ENCODE results near the gene TBCK. TPM values are rescaled to one million over a fixed set of nuclear protein-coding genes. Genes with fewer than 3 reads are reported as not detected.

Gene TBCK
- total and polyA plus RNA-seq, 2 of the 13 experiments (the other 11 are each of a cell fraction or from before 2014, with no cell fraction given), result 51.0 to 62.4 TPM

DNA sequence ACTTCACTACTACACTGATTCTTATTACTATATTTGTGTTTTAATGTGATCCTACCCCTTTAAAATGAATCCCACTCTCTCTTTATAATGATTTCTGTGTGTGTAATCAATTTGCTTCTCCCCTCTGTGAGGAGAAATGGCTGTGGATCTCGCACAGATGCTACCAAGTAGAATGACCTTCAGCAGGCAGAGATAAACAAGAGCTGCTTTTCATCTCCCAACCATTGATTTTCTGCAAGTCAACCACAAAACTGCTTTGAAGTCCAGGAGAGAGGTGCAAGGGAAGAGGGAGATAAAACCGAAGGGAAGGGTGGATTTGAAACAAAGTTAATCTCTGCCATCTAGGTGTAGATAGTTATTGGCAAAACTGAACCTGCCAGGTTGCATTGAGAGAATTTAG, 279.2 kb downstream of the TBCK start (continued):
- TF ChIP-seq AHR (CRISPR knock-in tag; IDR thresholded peaks at IDR 0.05) (no peak), EP300 (IDR thresholded peaks at IDR 0.05; ENCODE audit: low read depth in 2 of 2, low read length in 2 of 2) (peak; percentile 36 to 97; a peak in 3 of 4 replicates), EP300 (CRISPR knock-in tag; IDR thresholded peaks at IDR 0.05; ENCODE audit: borderline replicate concordance) (peak; percentile 86), RXRB (CRISPR knock-in tag; IDR thresholded peaks at IDR 0.05; ENCODE audit: borderline replicate concordance) (peak; percentile 88), HDAC2 (CRISPR knock-in tag; IDR thresholded peaks at IDR 0.05) (peak; percentile 94), POGZ (CRISPR knock-in tag; IDR thresholded peaks at IDR 0.05) (peak; percentile 95), MEIS1 (CRISPR knock-in tag; IDR thresholded peaks at IDR 0.05; ENCODE audit: borderline replicate concordance) (0 out of 2 replicates have a peak, but pooled peaks have one; percentile 30), ZNF124 (CRISPR knock-in tag; IDR thresholded peaks at IDR 0.05) (peak; percentile 73; the same call in 1 of the 2 replicates), CREM (IDR thresholded peaks at IDR 0.05) (peak; percentile 85), CREM (CRISPR knock-in tag; IDR thresholded peaks at IDR 0.05) (no peak), ISL2 (CRISPR knock-in tag; IDR thresholded peaks at IDR 0.05) (peak; percentile 98), ZNF672 (CRISPR knock-in tag; IDR thresholded peaks at IDR 0.05) (no peak), SIN3A (IDR thresholded peaks at IDR 0.05; ENCODE audit: borderline replicate concordance, low read depth, low read length) (no peak), SIX1 (CRISPR knock-in tag; IDR thresholded peaks at IDR 0.05; ENCODE audit: borderline replicate concordance) (peak; percentile 52; the same call in 1 of the 2 replicates), MAFF (IDR thresholded peaks at IDR 0.05; ENCODE audit: low read depth, low read length) (0 out of 2 replicates have a peak, but pooled peaks have one; percentile 8), BRCA1 (CRISPR knock-in tag; IDR thresholded peaks at IDR 0.05) (0 out of 2 replicates have a peak, but pooled peaks have one; percentile 53), NCOR1 (IDR thresholded peaks at IDR 0.05; ENCODE audit: borderline replicate concordance, low read length) (peak; percentile 74; the same call in 1 of the 2 replicates), REXO4 (CRISPR knock-in tag; IDR thresholded peaks at IDR 0.05; ENCODE audit: borderline replicate concordance) (no peak), KAT8 (CRISPR knock-in tag; IDR thresholded peaks at IDR 0.05) (peak; percentile 79), AGO2 (optimal IDR thresholded peaks at IDR 0.05; ENCODE audit: low read depth, low read length) (no peak), FOXO1 (CRISPR knock-in tag; IDR thresholded peaks at IDR 0.05) (peak; percentile 99), MIXL1 (CRISPR knock-in tag; IDR thresholded peaks at IDR 0.05) (peak; percentile 94), ZBTB21 (CRISPR knock-in tag; IDR thresholded peaks at IDR 0.05) (0 out of 2 replicates have a peak, but pooled peaks have one; percentile 22)
- TF ChIP-seq, protein P1, sequence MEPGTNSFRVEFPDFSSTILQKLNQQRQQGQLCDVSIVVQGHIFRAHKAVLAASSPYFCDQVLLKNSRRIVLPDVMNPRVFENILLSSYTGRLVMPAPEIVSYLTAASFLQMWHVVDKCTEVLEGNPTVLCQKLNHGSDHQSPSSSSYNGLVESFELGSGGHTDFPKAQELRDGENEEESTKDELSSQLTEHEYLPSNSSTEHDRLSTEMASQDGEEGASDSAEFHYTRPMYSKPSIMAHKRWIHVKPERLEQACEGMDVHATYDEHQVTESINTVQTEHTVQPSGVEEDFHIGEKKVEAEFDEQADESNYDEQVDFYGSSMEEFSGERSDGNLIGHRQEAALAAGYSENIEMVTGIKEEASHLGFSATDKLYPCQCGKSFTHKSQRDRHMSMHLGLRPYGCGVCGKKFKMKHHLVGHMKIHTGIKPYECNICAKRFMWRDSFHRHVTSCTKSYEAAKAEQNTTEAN (CRISPR knock-in tag; conservative IDR thresholded peaks at IDR 0.05), result peak; percentile 81; the same call in 1 of the 2 replicates
- TF ChIP-seq, protein P2, sequence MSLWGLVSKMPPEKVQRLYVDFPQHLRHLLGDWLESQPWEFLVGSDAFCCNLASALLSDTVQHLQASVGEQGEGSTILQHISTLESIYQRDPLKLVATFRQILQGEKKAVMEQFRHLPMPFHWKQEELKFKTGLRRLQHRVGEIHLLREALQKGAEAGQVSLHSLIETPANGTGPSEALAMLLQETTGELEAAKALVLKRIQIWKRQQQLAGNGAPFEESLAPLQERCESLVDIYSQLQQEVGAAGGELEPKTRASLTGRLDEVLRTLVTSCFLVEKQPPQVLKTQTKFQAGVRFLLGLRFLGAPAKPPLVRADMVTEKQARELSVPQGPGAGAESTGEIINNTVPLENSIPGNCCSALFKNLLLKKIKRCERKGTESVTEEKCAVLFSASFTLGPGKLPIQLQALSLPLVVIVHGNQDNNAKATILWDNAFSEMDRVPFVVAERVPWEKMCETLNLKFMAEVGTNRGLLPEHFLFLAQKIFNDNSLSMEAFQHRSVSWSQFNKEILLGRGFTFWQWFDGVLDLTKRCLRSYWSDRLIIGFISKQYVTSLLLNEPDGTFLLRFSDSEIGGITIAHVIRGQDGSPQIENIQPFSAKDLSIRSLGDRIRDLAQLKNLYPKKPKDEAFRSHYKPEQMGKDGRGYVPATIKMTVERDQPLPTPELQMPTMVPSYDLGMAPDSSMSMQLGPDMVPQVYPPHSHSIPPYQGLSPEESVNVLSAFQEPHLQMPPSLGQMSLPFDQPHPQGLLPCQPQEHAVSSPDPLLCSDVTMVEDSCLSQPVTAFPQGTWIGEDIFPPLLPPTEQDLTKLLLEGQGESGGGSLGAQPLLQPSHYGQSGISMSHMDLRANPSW (CRISPR knock-in tag; IDR thresholded peaks at IDR 0.05; ENCODE audit: borderline replicate concordance), result peak; percentile 70; the same call in 1 of the 2 replicates
- TF ChIP-seq, protein P3, sequence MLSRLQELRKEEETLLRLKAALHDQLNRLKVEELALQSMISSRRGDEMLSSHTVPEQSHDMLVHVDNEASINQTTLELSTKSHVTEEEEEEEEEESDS (CRISPR knock-in tag; IDR thresholded peaks at IDR 0.05; ENCODE audit: borderline replicate concordance), result 0 out of 2 replicates have a peak, but pooled peaks have one; percentile 55
- TF ChIP-seq, protein P4, sequence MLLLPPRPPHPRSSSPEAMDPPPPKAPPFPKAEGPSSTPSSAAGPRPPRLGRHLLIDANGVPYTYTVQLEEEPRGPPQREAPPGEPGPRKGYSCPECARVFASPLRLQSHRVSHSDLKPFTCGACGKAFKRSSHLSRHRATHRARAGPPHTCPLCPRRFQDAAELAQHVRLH (CRISPR knock-in tag; IDR thresholded peaks at IDR 0.05; ENCODE audit: borderline replicate concordance, low read depth), result 0 out of 2 replicates have a peak, but pooled peaks have one; percentile 76
- TF ChIP-seq, protein P5, sequence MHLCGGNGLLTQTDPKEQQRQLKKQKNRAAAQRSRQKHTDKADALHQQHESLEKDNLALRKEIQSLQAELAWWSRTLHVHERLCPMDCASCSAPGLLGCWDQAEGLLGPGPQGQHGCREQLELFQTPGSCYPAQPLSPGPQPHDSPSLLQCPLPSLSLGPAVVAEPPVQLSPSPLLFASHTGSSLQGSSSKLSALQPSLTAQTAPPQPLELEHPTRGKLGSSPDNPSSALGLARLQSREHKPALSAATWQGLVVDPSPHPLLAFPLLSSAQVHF (CRISPR knock-in tag; IDR thresholded peaks at IDR 0.05), result no peak
